Measurements from ENCODE around the gene CACNA1A.
A peak's percentile ranks its signal among the peaks of the same experiment; 100 is the strongest.

Gene CACNA1A

DNA sequence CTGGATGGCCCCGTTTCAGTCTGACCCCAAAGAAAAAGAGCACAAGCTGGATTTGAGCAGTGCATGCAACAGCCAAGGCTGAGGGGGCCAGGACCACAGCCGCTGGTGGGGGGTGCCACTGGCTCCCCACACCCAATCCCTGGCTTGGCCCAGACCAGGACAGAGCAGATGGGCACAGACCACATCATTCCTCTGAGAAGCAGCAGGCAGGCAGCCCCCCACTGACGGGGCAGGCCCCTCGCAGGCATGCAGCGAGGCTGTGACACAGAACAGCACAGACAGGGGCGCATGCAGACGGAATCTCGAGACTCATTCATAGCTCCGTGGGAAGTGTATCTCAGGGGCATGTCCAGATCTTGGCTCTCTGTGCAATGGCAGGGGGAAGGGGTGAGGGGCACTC, 281.2 kb downstream of the CACNA1A start:
- H3K27ac ChIP-seq, result no peak overlapping the region
- no peak for TF ChIP-seq ZFX (IDR thresholded peaks at IDR 0.05)
- TF ChIP-seq, protein P1, sequence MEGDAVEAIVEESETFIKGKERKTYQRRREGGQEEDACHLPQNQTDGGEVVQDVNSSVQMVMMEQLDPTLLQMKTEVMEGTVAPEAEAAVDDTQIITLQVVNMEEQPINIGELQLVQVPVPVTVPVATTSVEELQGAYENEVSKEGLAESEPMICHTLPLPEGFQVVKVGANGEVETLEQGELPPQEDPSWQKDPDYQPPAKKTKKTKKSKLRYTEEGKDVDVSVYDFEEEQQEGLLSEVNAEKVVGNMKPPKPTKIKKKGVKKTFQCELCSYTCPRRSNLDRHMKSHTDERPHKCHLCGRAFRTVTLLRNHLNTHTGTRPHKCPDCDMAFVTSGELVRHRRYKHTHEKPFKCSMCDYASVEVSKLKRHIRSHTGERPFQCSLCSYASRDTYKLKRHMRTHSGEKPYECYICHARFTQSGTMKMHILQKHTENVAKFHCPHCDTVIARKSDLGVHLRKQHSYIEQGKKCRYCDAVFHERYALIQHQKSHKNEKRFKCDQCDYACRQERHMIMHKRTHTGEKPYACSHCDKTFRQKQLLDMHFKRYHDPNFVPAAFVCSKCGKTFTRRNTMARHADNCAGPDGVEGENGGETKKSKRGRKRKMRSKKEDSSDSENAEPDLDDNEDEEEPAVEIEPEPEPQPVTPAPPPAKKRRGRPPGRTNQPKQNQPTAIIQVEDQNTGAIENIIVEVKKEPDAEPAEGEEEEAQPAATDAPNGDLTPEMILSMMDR (conservative IDR thresholded peaks at IDR 0.05), result no peak

DNA sequence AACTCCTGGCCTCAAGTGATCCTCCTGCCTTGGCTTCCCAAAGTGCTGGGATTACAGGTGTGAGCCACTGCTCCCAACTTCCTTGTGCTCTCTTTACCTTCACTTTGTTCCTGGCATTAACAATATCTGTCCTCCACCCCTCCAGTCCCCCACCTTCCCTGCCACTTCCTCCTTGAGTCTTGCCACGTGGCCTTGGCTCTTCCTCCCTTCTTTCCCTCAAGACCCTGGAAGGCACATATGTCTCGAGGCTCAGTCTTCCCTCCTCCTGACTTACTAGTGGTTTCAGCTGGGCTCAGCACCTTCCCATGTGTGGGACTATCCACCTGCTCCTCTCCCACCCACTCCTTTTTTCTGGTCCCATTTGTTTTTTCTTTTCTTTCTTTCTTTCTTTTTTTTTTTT, 285.4 kb downstream of the CACNA1A start:
- H3K27ac ChIP-seq, result no peak overlapping the region
- no peak for TF ChIP-seq ZFX (IDR thresholded peaks at IDR 0.05)
- TF ChIP-seq, protein P1 (conservative IDR thresholded peaks at IDR 0.05), result no peak

DNA sequence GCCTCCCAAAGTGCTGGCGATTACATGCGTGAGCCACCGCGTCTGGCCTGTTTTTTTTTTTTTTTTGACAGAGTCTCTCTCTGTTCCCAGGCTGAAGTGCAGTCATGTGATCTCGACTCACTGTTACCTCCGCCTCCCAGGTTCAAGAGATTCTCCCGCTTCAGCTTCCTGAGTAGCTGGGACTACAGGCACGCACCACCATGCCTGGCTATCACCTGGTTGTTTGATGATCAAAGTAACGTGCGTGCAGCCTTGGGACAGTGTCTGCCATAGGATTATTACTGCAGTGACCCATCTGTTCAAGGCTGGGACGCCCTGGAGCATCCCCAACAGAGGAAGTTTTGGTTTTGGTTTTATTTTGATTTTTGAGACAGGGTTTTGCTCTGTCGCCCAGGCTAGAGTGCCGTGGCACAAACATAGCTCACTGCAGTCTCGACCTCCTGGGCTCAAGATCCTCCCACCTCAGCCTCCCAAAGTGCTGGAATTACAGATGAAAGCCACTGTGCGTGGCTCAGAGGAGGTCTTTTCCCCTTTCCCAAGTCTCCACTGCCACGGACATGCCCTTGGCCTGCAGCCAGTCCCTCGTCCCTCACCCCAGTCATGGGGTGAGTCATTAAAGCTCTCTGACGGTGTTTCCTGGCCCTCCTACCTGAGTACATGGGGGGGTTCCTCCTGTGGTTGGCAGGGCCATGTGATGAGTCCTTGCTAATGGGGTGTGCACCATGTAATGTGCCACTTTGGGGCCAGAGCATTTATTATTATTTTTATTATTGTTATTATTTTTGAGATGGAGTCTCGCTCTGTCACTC, 290.5 kb downstream of the CACNA1A start:
- TF ChIP-seq, protein P1 (conservative IDR thresholded peaks at IDR 0.05), result no peak
- TF ChIP-seq ZFX (IDR thresholded peaks at IDR 0.05), result no peak
- H3K27ac ChIP-seq, result no peak overlapping the region

DNA sequence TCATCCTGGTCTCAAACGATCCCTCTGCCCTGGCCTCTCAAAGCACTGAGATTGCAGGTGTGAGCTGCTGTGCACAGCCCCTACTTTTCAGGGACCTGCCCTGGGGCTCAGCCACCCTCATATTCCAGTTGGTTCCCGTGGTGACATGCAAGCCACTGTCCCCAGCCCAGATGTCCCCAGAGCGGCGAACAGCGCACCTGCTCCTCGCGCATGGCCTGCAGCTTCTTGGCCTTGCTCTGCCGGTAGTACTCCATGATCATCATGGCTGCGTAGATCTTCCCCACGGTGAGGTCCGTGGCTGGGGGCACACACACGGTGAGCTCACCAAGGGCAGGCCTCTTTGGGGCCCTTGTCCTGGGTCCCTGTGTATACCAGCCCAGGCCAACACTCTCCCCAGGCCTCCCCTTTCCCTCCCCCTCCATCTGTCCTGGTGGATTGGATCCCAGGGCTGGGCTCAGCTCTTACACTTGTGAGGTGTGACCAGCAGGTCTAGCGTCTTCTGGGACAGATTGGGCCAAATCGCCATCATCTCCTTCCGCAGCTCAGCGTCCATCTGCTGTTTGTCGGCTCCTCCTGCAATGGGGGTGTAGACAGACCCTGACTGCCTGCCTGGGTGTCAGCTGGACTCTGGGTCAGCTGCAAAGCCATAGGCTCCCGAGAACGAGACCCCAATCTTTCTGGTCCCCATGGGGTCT, 292.1 kb downstream of the CACNA1A start:
- no peak overlapping the region for H3K27ac ChIP-seq
- no peak for TF ChIP-seq ZFX (IDR thresholded peaks at IDR 0.05)
- TF ChIP-seq, protein P1 (conservative IDR thresholded peaks at IDR 0.05), result no peak

DNA sequence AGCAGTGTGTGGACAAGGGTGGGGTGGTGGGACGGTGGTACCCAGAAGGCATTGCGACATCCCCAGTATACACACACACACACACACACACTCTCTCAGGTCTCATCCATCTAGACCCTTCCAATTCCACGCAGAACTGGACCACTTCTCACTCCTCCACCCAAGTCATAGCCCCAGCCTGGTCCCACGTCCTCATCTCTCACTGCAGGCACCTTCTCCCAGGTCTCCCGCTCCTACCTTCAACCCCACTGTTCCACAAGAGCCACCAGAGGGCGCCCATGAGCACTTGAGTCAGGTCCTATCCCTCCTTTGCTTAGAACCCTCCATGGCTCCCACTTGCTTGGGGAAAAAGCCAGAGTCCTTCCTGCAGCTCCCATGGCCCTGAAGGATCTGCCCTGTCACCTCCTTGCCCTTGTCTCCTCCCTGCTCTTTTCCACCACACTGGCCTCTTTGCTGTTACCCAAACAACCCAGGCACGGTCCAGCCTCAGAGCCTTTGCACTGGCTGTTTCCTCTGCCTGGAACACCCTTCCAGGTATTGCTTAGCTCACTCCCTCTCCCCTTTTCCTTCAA, 293.4 kb downstream of the CACNA1A start:
- no peak for TF ChIP-seq ZFX (IDR thresholded peaks at IDR 0.05)
- TF ChIP-seq, protein P1 (conservative IDR thresholded peaks at IDR 0.05), result peak; percentile 86

DNA sequence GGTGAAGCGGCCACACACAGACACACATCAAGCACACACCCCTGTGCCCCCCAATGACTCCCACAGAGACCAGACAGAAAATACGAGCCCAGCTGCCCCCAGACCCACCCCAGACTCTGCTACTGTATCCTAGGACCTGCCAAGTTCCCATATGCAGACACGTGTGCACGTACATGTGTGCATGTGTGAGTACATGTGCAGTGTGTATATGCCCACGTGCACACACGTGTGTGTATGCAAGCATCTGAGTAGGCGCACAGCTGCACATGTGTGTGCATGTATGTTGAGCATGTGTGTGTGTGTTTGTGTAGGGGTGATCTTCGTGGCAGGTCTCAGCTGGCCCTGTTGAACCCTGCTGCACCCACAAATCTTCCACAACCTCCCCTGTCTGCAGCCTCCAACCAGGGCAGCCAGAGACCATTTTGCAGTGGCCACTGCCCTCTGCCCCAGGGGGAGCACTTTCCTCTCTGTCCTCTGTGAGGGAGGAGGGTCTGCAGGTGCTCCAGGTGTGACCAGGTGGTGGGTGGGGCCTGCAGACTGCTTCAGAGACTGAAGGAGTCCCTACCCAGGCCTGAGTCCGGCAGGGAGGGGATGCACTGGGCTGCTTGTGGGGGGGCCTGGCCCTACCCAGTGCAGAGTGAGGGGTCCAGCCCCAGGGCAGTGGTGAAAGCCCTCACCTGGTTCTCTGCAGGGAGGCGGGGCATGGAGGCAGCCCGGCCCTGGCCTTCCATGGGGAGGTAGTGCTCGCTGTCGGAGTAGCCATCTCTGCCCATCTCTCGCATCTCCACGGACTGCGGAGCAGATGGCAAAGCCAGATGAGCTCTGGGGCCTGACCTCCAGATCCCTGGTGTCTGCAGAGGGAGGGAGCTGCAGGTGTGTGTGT, 294.6 kb downstream of the CACNA1A start:
- no peak overlapping the region for H3K27ac ChIP-seq
- TF ChIP-seq, protein P1 (conservative IDR thresholded peaks at IDR 0.05), result no peak
- TF ChIP-seq ZFX (IDR thresholded peaks at IDR 0.05), result no peak

More for the DNA sequence above, 293.4 kb downstream of the CACNA1A start:
- no peak overlapping the region for H3K27ac ChIP-seq

Data from C4-2B (cell line).